ENCODE results near the gene JAKMIP1.

DNA sequence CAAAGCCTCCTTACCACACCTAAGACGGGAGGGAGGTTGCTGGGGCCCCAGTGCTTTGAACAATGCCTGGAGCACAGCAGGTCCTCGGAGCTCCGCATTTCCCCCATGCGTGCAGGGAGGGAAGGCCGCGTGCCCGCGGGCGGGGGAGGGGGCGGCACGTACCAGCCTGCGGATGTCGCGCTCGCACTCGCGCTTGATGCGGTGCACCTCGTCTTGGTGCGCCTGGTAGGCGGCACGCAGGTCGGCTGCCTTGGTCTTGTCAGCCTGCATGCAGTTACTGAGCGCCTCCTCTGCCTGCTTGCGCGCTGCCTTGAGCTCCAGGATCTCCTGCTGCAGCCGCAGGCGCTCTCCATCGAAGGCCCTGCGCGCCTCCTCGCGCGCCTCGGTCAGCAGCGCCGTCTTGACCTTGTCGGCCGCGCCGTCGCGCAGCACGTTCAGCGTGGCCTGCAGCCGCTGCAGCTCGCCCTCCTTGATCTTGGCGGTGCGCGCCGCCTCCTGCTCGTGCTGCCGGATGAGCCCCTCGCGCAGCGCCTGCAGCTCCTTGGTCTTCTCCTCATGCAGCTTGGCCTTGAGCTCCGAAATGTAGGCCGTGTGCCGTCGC, 94.9 kb downstream of the JAKMIP1 start:
- TF ChIP-seq, protein P1, sequence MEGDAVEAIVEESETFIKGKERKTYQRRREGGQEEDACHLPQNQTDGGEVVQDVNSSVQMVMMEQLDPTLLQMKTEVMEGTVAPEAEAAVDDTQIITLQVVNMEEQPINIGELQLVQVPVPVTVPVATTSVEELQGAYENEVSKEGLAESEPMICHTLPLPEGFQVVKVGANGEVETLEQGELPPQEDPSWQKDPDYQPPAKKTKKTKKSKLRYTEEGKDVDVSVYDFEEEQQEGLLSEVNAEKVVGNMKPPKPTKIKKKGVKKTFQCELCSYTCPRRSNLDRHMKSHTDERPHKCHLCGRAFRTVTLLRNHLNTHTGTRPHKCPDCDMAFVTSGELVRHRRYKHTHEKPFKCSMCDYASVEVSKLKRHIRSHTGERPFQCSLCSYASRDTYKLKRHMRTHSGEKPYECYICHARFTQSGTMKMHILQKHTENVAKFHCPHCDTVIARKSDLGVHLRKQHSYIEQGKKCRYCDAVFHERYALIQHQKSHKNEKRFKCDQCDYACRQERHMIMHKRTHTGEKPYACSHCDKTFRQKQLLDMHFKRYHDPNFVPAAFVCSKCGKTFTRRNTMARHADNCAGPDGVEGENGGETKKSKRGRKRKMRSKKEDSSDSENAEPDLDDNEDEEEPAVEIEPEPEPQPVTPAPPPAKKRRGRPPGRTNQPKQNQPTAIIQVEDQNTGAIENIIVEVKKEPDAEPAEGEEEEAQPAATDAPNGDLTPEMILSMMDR (IDR thresholded peaks at IDR 0.05), result no peak
- no peak for TF ChIP-seq POLR2A (IDR thresholded peaks at IDR 0.05)
